ENCODE measurements around the gene CDKN1A. TPM values are rescaled to one million over a fixed set of nuclear protein-coding genes. Genes with fewer than 3 reads are reported as not detected.

Gene CDKN1A
- total and polyA plus RNA-seq, 9 of the 15 experiments (the other 6 are each of a cell fraction or from before 2014, with no cell fraction given): 0.25 to 8.1 (median 5.1) TPM

- TF ChIP-seq SAFB (IDR thresholded peaks at IDR 0.05; ENCODE audit: borderline replicate concordance, low read depth, low read length) (no peak), E2F8 (IDR thresholded peaks at IDR 0.05; ENCODE audit: low read depth, partially characterized antibody) (no peak), SPI1 (IDR thresholded peaks at IDR 0.05; ENCODE audit: borderline replicate concordance, low read depth, low read length) (no peak), ZNF512 (tag; IDR thresholded peaks at IDR 0.05) (no peak), TFAP4 (CRISPR knock-in tag; IDR thresholded peaks at IDR 0.05; ENCODE audit: borderline replicate concordance) (peak; percentile 84), HIVEP1 (CRISPR knock-in tag; IDR thresholded peaks at IDR 0.05) (no peak), JUND (IDR thresholded peaks at IDR 0.05; ENCODE audit: borderline replicate concordance, low read depth, low read length) (peak; percentile 81), JUND (tag; IDR thresholded peaks at IDR 0.05; ENCODE audit: borderline replicate concordance, low read depth, low read length) (peak; percentile 55; the same call in 1 of the 3 replicates), RCOR1 (IDR thresholded peaks at IDR 0.05; ENCODE audit: borderline replicate concordance in 1 of 2, low read depth in 2 of 2, low read length in 2 of 2) (no peak; a peak in 1 of 4 replicates), CREB1 (IDR thresholded peaks at IDR 0.05) (no peak), CREB1 (CRISPR knock-in tag; IDR thresholded peaks at IDR 0.05) (0 out of 2 replicates have a peak, but pooled peaks have one; percentile 12), ZBTB9 (CRISPR knock-in tag; IDR thresholded peaks at IDR 0.05) (no peak), ZFX (CRISPR knock-in tag; IDR thresholded peaks at IDR 0.05) (no peak), ZMIZ1 (IDR thresholded peaks at IDR 0.05; ENCODE audit: low read depth in 2 of 2, low read length in 2 of 2) (no peak), ZNF384 (IDR thresholded peaks at IDR 0.05; ENCODE audit: low read depth, low read length) (no peak), NBN (IDR thresholded peaks at IDR 0.05; ENCODE audit: low read depth) (no peak), NFE2 (IDR thresholded peaks at IDR 0.05; ENCODE audit: low read depth) (peak; percentile 2; the same call in 1 of the 2 replicates)
Observed at GRCh38 chr6:36682328-36683144, 4.0 kb downstream of the CDKN1A start (continued).

All from K562 (cell line).